HFF-Myc (cell line): ENCODE results near the gene MAGEE1.
A peak's percentile ranks its signal among the peaks of the same experiment; 100 is the strongest.

ENCODE experiments used
- DNase-seq: peaks from one replicate; pipeline ENCODE4 v3.0.0-alpha.2; 2011; ENCODE audit warnings: low read depth; ENCODE audit errors: extremely low read depth
- H3K4me3 ChIP-seq: replicated peaks from 2 replicates; pipeline ENCODE4 v1.5.1; 2011; ENCODE audit warnings: low read depth, mild to moderate bottlenecking, control low read depth, low read length
- CTCF ChIP-seq: IDR thresholded peaks from 2 replicates; pipeline ENCODE4 v1.5.1; 2012; ENCODE audit warnings: mild to moderate bottlenecking, low read depth, low read length, control low read depth; ENCODE audit errors: missing control alignments

MAGEE1 gene

GRCh38 chrX:76434103-76434741, 6.7 kb downstream of the MAGEE1 start:
- no peak overlapping the region for H3K4me3 ChIP-seq
- no peak for TF ChIP-seq CTCF
- DNase-seq = no peak

- no peak for TF ChIP-seq CTCF
- no peak for DNase-seq
- H3K4me3 ChIP-seq = no peak overlapping the region
Measured at GRCh38 chrX:76439188-76439587, 11.7 kb downstream of the MAGEE1 start.

GRCh38 chrX:76453737-76454406, 26.4 kb downstream of the MAGEE1 start:
- no peak for DNase-seq
- H3K4me3 ChIP-seq = no peak overlapping the region
- no peak for TF ChIP-seq CTCF

- DNase-seq = no peak
- TF ChIP-seq CTCF = peak; percentile 26
- H3K4me3 ChIP-seq = no peak overlapping the region
Measured at GRCh38 chrX:76454456-76454927, 27.0 kb downstream of the MAGEE1 start.

GRCh38 chrX:76477353-76477752, 49.8 kb downstream of the MAGEE1 start:
- DNase-seq = no peak
- TF ChIP-seq CTCF = no peak
- no peak overlapping the region for H3K4me3 ChIP-seq
